Epithelial cell of esophagus (primary cell): ENCODE measurements around the gene EIF3I.

Experiments used
- DNase-seq: peaks from one replicate; pipeline ENCODE4 v3.0.0; 2010; ENCODE audit warnings: low read depth
- H3K4me3 ChIP-seq: 2 replicates; pipeline ENCODE4 v1.5.1; 2011; ENCODE audit warnings: mild to moderate bottlenecking, low read length, control low read depth
- TF ChIP-seq, protein P1 (sequence below): IDR thresholded peaks from 2 replicates; pipeline ENCODE4 v1.5.1; 2011; ENCODE audit warnings: low read depth, mild to moderate bottlenecking, low read length, control low read depth, inconsistent platforms; ENCODE audit not compliant: insufficient read depth; ENCODE audit errors: missing control alignments

The EIF3I gene

GRCh38 chr1:32276032-32276782 is 54.0 kb downstream of the EIF3I start:
- DNase-seq, result no peak
- no peak overlapping the region for H3K4me3 ChIP-seq
- TF ChIP-seq, protein P1, sequence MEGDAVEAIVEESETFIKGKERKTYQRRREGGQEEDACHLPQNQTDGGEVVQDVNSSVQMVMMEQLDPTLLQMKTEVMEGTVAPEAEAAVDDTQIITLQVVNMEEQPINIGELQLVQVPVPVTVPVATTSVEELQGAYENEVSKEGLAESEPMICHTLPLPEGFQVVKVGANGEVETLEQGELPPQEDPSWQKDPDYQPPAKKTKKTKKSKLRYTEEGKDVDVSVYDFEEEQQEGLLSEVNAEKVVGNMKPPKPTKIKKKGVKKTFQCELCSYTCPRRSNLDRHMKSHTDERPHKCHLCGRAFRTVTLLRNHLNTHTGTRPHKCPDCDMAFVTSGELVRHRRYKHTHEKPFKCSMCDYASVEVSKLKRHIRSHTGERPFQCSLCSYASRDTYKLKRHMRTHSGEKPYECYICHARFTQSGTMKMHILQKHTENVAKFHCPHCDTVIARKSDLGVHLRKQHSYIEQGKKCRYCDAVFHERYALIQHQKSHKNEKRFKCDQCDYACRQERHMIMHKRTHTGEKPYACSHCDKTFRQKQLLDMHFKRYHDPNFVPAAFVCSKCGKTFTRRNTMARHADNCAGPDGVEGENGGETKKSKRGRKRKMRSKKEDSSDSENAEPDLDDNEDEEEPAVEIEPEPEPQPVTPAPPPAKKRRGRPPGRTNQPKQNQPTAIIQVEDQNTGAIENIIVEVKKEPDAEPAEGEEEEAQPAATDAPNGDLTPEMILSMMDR, result no peak
